CD4-positive, alpha-beta memory T cell (primary cell): ENCODE data around the gene PRICKLE1. TPM values are rescaled to one million over a fixed set of nuclear protein-coding genes. Genes with fewer than 3 reads are reported as not detected.

Experiments used
- CTCF ChIA-PET: fragments of 350-600 bp; sonication (Branson Sonifier 250); formaldehyde crosslinking; loops from one replicate; lab custom pipeline; 2021; ENCODE audit warnings: inconsistent platforms; ENCODE audit not compliant: partially characterized antibody; lab: Charles Lee
- POLR2A ChIA-PET: fragments of 350-600 bp; sonication (Branson Sonifier 250); formaldehyde crosslinking; loops from one replicate; lab custom pipeline; 2021; ENCODE audit not compliant: partially characterized antibody; lab: Charles Lee
- DNase-seq, 5 donors: peaks; one replicate each; pipeline versions ENCODE4 v3.0.0 to v3.0.0-alpha.2; 2020 to 2022; ENCODE audit warnings: mixed read lengths in 1 of 5
- H3K27ac ChIP-seq: one replicate; pipeline ENCODE4 v1.7.0; 2013; ENCODE audit warnings: low read depth, low read length
- H3K27me3 ChIP-seq: 2 replicates; pipeline ENCODE4 v1.7.0; 2013; ENCODE audit warnings: mild to moderate bottlenecking, low read length, moderate library complexity; ENCODE audit not compliant: insufficient read depth
- H3K36me3 ChIP-seq: 2 replicates; pipeline ENCODE4 v1.7.0; 2013; ENCODE audit warnings: mild to moderate bottlenecking, low read length, moderate library complexity; ENCODE audit not compliant: insufficient read depth
- H3K4me1 ChIP-seq: 2 replicates; pipeline ENCODE4 v1.7.0; 2013; ENCODE audit warnings: mild to moderate bottlenecking, low read length, moderate library complexity; ENCODE audit not compliant: insufficient read depth
- H3K4me3 ChIP-seq, 2 donors: one replicate each; pipeline ENCODE4 v1.7.0; 2013; ENCODE audit warnings: low read length in 2 of 2, mild to moderate bottlenecking in 1 of 2
- H3K9me3 ChIP-seq, 2 donors: one replicate each; pipeline ENCODE4 v1.7.0; 2013; ENCODE audit warnings: low read length in 2 of 2, control low read depth in 1 of 2; ENCODE audit not compliant: control insufficient read depth in 1 of 2
- H3K27ac Mint-ChIP-seq, 7 donors: one replicate each; pipeline ENCODE4 v1.8.0; 2020 to 2021; ENCODE audit warnings: mixed read lengths in 7 of 7, mild to moderate bottlenecking in 6 of 7, inconsistent platforms in 3 of 7, moderate library complexity in 3 of 7
- H3K27me3 Mint-ChIP-seq, 2 donors: one replicate each; pipeline ENCODE4 v1.8.0; 2020 to 2021; ENCODE audit warnings: mixed read lengths in 2 of 2
- H3K36me3 Mint-ChIP-seq, 2 donors: one replicate each; pipeline ENCODE4 v1.8.0; 2020 to 2021; ENCODE audit warnings: mixed read lengths in 2 of 2, inconsistent platforms in 1 of 2, mild to moderate bottlenecking in 1 of 2
- H3K4me1 Mint-ChIP-seq, 4 donors: one replicate each; pipeline ENCODE4 v1.8.0; 2020 to 2021; ENCODE audit warnings: mixed read lengths in 4 of 4, mild to moderate bottlenecking in 1 of 4
- H3K4me3 Mint-ChIP-seq, 8 donors: one replicate each; pipeline ENCODE4 v1.8.0; 2020 to 2021; ENCODE audit warnings: mixed read lengths in 8 of 8, mild to moderate bottlenecking in 7 of 8, moderate library complexity in 6 of 8, inconsistent platforms in 3 of 8
- H3K9me3 Mint-ChIP-seq, 8 donors: one replicate each; pipeline ENCODE4 v1.8.0; 2020 to 2021; ENCODE audit warnings: mixed read lengths in 8 of 8, mild to moderate bottlenecking in 5 of 8, inconsistent platforms in 3 of 8, moderate library complexity in 1 of 8
- intact Hi-C: fragments of 100-400 bp; cut with micrococcal nuclease; formaldehyde crosslinking; loops from one replicate; pipeline ENCODE4 v1.15.1; 2023
- polyA plus RNA-seq, 2 donors: library from polyadenylated mRNA; unstranded; fragments of 300-500 nt; fragmentation: Illumina TruSeq; gene quantifications; one replicate each; pipeline ENCODE4 v1.2.3, GENCODE V29; 2021
- total RNA-seq, 2 experiments: library from RNA; stranded (reverse); gene quantifications; one replicate each; pipeline ENCODE4 v1.2.3, GENCODE V29; 2021

PRICKLE1 gene
- total RNA-seq (not detected), polyA plus RNA-seq (not detected)

- Mint-ChIP-seq H3K36me3 (no peaks in the 10 kb centered on the region), H3K27ac (no peak within 1 kb of the TSS), H3K27me3 (peaks cover 37 to 43% of the 10 kb centered on the region in 2 donors), H3K4me1 (peaks cover 3 to 18% (median 16%) of the 10 kb centered on the region in 4 donors), H3K9me3 (peaks cover 0 to 4% (median 0%) of the 10 kb centered on the region in 8 donors), H3K4me3 (peak within 1 kb of the TSS; percentile 69 to 84 (median 74))
- ChIA-PET POLR2A (no interaction called here), CTCF (no interaction called here)
- Histone ChIP-seq H3K27ac (no peak within 1 kb of the TSS), H3K36me3 (no peaks in the 10 kb centered on the region), H3K4me3 (no peak within 1 kb of the TSS), H3K4me1 (peaks cover 18% of the 10 kb centered on the region), H3K27me3 (peaks cover 10% of the 10 kb centered on the region), H3K9me3 (no peaks in the 10 kb centered on the region)
- DNase-seq = peak in 2 of 5 donors; percentile 2 to 8
- intact Hi-C loops = no loop called here
Measured at GRCh38 chr12:42589465-42590329, at the start of gene PRICKLE1. Gene PRICKLE1, minus strand, starts transcription at chr12:42589746. Its CDS starts 117,230 bp downstream, at chr12:42472516.

- H3K4me1 ChIP-seq = no peaks in the 10 kb centered on the region
- H3K4me3 ChIP-seq = no peak overlapping the region
- H3K9me3 ChIP-seq = no peaks in the 10 kb centered on the region
- no peak overlapping the region for H3K27ac ChIP-seq
- intact Hi-C loops = no loop called here
- H3K4me3 Mint-ChIP-seq = no peak overlapping the region
- H3K9me3 Mint-ChIP-seq = peaks cover 0 to 2% (median 0%) of the 10 kb centered on the region in 8 donors
- DNase-seq = no peak
- no peaks in the 10 kb centered on the region for H3K27me3 ChIP-seq
- no peaks in the 10 kb centered on the region for H3K4me1 Mint-ChIP-seq
- no peaks in the 10 kb centered on the region for H3K27me3 Mint-ChIP-seq
- POLR2A ChIA-PET = no interaction called here
- CTCF ChIA-PET = interaction anchor here (0.7 kb wide), 1 partner anchor 10 kb away, joined by 5 read pairs; no protein-coding TSS in a partner anchor
- H3K36me3 ChIP-seq = no peaks in the 10 kb centered on the region
- H3K27ac Mint-ChIP-seq = no peak overlapping the region
- H3K36me3 Mint-ChIP-seq = no peaks in the 10 kb centered on the region
Measured at GRCh38 chr12:42638697-42639096, 49.2 kb upstream of the PRICKLE1 start.

- intact Hi-C loops = no loop called here
- no peak overlapping the region for H3K27ac ChIP-seq
- no peaks in the 10 kb centered on the region for H3K27me3 ChIP-seq
- H3K4me3 ChIP-seq = no peak overlapping the region
- no peaks in the 10 kb centered on the region for H3K36me3 Mint-ChIP-seq
- no peak for DNase-seq
- no peaks in the 10 kb centered on the region for H3K4me1 Mint-ChIP-seq
- POLR2A ChIA-PET = no interaction called here
- H3K4me3 Mint-ChIP-seq = no peak overlapping the region
- no peaks in the 10 kb centered on the region for H3K9me3 ChIP-seq
- peaks cover 0 to 2% (median 0%) of the 10 kb centered on the region in 8 donors for H3K9me3 Mint-ChIP-seq
- H3K27me3 Mint-ChIP-seq = no peaks in the 10 kb centered on the region
- no peak overlapping the region for H3K27ac Mint-ChIP-seq
- no peaks in the 10 kb centered on the region for H3K4me1 ChIP-seq
- no peaks in the 10 kb centered on the region for H3K36me3 ChIP-seq
- CTCF ChIA-PET = no interaction called here
Measured at GRCh38 chr12:42638011-42638410, 48.5 kb upstream of the PRICKLE1 start.

GRCh38 chr12:42636993-42637392, 47.4 kb upstream of the PRICKLE1 start:
- no peak overlapping the region for H3K4me3 Mint-ChIP-seq
- Histone ChIP-seq H3K4me1 (no peaks in the 10 kb centered on the region), H3K27ac (no peak overlapping the region), H3K27me3 (no peaks in the 10 kb centered on the region), H3K36me3 (no peaks in the 10 kb centered on the region), H3K9me3 (no peaks in the 10 kb centered on the region), H3K4me3 (no peak overlapping the region)
- H3K36me3 Mint-ChIP-seq = no peaks in the 10 kb centered on the region
- H3K27ac Mint-ChIP-seq = no peak overlapping the region
- ChIA-PET POLR2A (no interaction called here), CTCF (no interaction called here)
- H3K9me3 Mint-ChIP-seq = peaks cover 0 to 2% (median 0%) of the 10 kb centered on the region in 8 donors
- intact Hi-C loops = no loop called here
- no peaks in the 10 kb centered on the region for H3K27me3 Mint-ChIP-seq
- H3K4me1 Mint-ChIP-seq = no peaks in the 10 kb centered on the region
- DNase-seq = no peak

GRCh38 chr12:42633594-42633993, 44.0 kb upstream of the PRICKLE1 start:
- H3K4me3 ChIP-seq = no peak overlapping the region
- POLR2A ChIA-PET = no interaction called here
- CTCF ChIA-PET = no interaction called here
- no peaks in the 10 kb centered on the region for H3K9me3 ChIP-seq
- H3K36me3 Mint-ChIP-seq = no peaks in the 10 kb centered on the region
- H3K27ac ChIP-seq = no peak overlapping the region
- no peak overlapping the region for H3K4me3 Mint-ChIP-seq
- no peaks in the 10 kb centered on the region for H3K27me3 Mint-ChIP-seq
- no peaks in the 10 kb centered on the region for H3K4me1 ChIP-seq
- no peaks in the 10 kb centered on the region for H3K4me1 Mint-ChIP-seq
- intact Hi-C loops = no loop called here
- H3K9me3 Mint-ChIP-seq = no peaks in the 10 kb centered on the region
- no peaks in the 10 kb centered on the region for H3K27me3 ChIP-seq
- H3K27ac Mint-ChIP-seq = no peak overlapping the region
- no peaks in the 10 kb centered on the region for H3K36me3 ChIP-seq
- DNase-seq = no peak

- Mint-ChIP-seq H3K27me3 (no peaks in the 10 kb centered on the region), H3K36me3 (no peaks in the 10 kb centered on the region), H3K4me1 (no peaks in the 10 kb centered on the region), H3K9me3 (peaks cover 0 to 2% (median 0%) of the 10 kb centered on the region in 8 donors), H3K4me3 (no peak overlapping the region), H3K27ac (no peak overlapping the region)
- no peak for DNase-seq
- H3K27me3 ChIP-seq = no peaks in the 10 kb centered on the region
- H3K27ac ChIP-seq = no peak overlapping the region
- no peaks in the 10 kb centered on the region for H3K9me3 ChIP-seq
- intact Hi-C loops = no loop called here
- H3K36me3 ChIP-seq = no peaks in the 10 kb centered on the region
- H3K4me1 ChIP-seq = no peaks in the 10 kb centered on the region
- ChIA-PET CTCF (no interaction called here), POLR2A (no interaction called here)
- H3K4me3 ChIP-seq = no peak overlapping the region
Measured at GRCh38 chr12:42631513-42631912, 42.0 kb upstream of the PRICKLE1 start.

GRCh38 chr12:42630314-42630713, 40.8 kb upstream of the PRICKLE1 start:
- H3K27ac ChIP-seq = no peak overlapping the region
- no peaks in the 10 kb centered on the region for H3K36me3 ChIP-seq
- no peaks in the 10 kb centered on the region for H3K9me3 ChIP-seq
- Mint-ChIP-seq H3K27ac (no peak overlapping the region), H3K4me1 (no peaks in the 10 kb centered on the region), H3K9me3 (peaks cover 0 to 2% (median 0%) of the 10 kb centered on the region in 8 donors), H3K27me3 (no peaks in the 10 kb centered on the region), H3K36me3 (no peaks in the 10 kb centered on the region), H3K4me3 (no peak overlapping the region)
- DNase-seq = no peak
- ChIA-PET CTCF (no interaction called here), POLR2A (no interaction called here)
- H3K27me3 ChIP-seq = no peaks in the 10 kb centered on the region
- intact Hi-C loops = no loop called here
- H3K4me1 ChIP-seq = no peaks in the 10 kb centered on the region
- H3K4me3 ChIP-seq = no peak overlapping the region
